Left lung (tissue), 10 donors: ENCODE results near the gene RNF113B. TPM values are rescaled to one million over a fixed set of nuclear protein-coding genes. Genes with fewer than 3 reads are reported as not detected.
A peak's percentile ranks its signal among the peaks of the same experiment; 100 is the strongest.

Experiments
- ATAC-seq: fragments of 200-7000 bp; cut with Tn5 transposase; one replicate; pipeline ENCODE4 v1.9.1; 2020; ENCODE audit warnings: moderate library complexity
- DNase-seq, 4 donors: peaks; one replicate each; pipeline ENCODE4 v3.0.0-alpha.2; 2013 to 2020
- H3K27ac ChIP-seq, 2 donors: fragments of 200-600 bp; sonication (generic) in 1 of 2; one replicate each; pipeline versions ENCODE4 v1.5.0 to v1.8.0; 2020 to 2021
- H3K27me3 ChIP-seq, 2 donors: fragments of 200-600 bp; sonication (generic) in 1 of 2; one replicate each; pipeline versions ENCODE4 v1.5.0 to v1.8.0; 2020 to 2021
- H3K36me3 ChIP-seq, 2 donors: fragments of 200-600 bp; sonication (generic) in 1 of 2; one replicate each; pipeline versions ENCODE4 v1.5.0 to v1.8.0; 2020 to 2021
- H3K4me1 ChIP-seq, 2 donors: fragments of 200-600 bp; one replicate each; pipeline ENCODE4 v1.8.0; 2021
- H3K4me3 ChIP-seq, 2 donors: fragments of 200-600 bp; sonication (generic) in 1 of 2; one replicate each; pipeline versions ENCODE4 v1.5.0 to v1.8.0; 2020 to 2021; ENCODE audit warnings: mild to moderate bottlenecking in 1 of 2
- H3K9me3 ChIP-seq, 2 donors: fragments of 200-600 bp; sonication (generic) in 1 of 2; one replicate each; pipeline versions ENCODE4 v1.5.0 to v1.8.0; 2020 to 2021
- intact Hi-C, 2 donors: fragments of 100-400 bp; cut with DNase I; formaldehyde crosslinking; loops; one replicate each; pipeline versions ENCODE4 v1.11.2 to v1.14.2; 2022
- polyA plus RNA-seq, 6 donors: library from polyadenylated mRNA; unstranded; fragments of 120-200 nt; gene quantifications; one replicate each; pipeline ENCODE4 v1.2.1, GENCODE V29; 2013; ENCODE audit not compliant: insufficient read length in 6 of 6
- total RNA-seq, 2 donors: library from RNA; stranded (reverse); fragmentation: NEBNext Ultra II Directional; extraction: Animal tissue kit (Norgen Biotek cat#: 25700); gene quantifications; one replicate each; pipeline ENCODE4 v1.2.1, GENCODE V29; 2021
- TF ChIP-seq, protein P1 (sequence below), 2 donors: fragments of 200-600 bp; sonication (generic) in 1 of 2; IDR thresholded peaks; one replicate each; pipeline versions ENCODE4 v1.5.0 to v1.8.0; 2021; ENCODE audit warnings: antibody characterized with exemption in 2 of 2
- donor health status: DM: no; HTN: yes; CAD: no.
- donor health status: DM: no; HTN: no; CAD: no.

Gene RNF113B
- total and polyA plus RNA-seq, 8 donors, result 0.18 TPM; not detected in 7

DNA sequence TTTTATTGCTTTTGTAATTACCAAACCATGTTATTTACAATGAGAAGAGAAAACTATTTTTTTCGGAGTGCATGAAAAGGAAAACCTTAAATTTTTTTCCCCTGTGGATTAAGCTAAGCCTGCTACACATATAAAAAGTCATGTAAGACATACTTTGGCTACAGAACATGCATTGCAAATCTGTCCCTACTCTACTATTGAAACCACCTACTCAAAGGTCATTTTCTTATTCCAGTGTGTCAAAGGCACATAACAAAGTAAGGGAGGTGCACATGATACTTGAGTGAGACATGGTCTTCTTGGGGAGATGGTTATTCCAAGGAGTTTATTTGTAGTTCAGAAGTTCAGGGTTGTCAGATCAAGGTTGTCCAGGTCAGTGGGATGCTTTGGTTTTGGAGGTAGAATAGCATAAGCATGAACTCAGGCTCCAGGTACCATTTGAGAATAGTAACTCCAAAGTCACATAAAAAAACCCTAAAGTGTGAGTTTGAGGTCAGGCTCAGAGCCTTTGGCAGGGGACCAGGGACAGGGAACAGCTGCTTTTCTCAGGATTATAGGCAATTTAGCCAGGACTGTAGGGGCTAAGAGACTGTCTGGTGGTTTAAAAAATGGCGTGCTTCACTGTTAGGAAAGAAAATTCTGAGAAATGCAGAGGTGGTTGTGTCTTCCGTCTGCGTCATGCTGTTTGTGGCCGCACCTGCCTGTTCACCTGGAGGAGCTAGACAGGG lies 18.7 kb downstream of the RNF113B start:
- Histone ChIP-seq H3K36me3 (no peaks in the 10 kb centered on the region), H3K27me3 (no peaks in the 10 kb centered on the region), H3K4me3 (no peak overlapping the region), H3K27ac (no peak overlapping the region), H3K4me1 (peaks cover 0 to 3% of the 10 kb centered on the region in 2 donors), H3K9me3 (no peaks in the 10 kb centered on the region)
- ATAC-seq (no peak), DNase-seq (peak in 1 of 4 donors; percentile 37)
- intact Hi-C loops, result no loop called here
- TF ChIP-seq, protein P1, sequence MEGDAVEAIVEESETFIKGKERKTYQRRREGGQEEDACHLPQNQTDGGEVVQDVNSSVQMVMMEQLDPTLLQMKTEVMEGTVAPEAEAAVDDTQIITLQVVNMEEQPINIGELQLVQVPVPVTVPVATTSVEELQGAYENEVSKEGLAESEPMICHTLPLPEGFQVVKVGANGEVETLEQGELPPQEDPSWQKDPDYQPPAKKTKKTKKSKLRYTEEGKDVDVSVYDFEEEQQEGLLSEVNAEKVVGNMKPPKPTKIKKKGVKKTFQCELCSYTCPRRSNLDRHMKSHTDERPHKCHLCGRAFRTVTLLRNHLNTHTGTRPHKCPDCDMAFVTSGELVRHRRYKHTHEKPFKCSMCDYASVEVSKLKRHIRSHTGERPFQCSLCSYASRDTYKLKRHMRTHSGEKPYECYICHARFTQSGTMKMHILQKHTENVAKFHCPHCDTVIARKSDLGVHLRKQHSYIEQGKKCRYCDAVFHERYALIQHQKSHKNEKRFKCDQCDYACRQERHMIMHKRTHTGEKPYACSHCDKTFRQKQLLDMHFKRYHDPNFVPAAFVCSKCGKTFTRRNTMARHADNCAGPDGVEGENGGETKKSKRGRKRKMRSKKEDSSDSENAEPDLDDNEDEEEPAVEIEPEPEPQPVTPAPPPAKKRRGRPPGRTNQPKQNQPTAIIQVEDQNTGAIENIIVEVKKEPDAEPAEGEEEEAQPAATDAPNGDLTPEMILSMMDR (IDR thresholded peaks at IDR 0.05), result no peak

DNA sequence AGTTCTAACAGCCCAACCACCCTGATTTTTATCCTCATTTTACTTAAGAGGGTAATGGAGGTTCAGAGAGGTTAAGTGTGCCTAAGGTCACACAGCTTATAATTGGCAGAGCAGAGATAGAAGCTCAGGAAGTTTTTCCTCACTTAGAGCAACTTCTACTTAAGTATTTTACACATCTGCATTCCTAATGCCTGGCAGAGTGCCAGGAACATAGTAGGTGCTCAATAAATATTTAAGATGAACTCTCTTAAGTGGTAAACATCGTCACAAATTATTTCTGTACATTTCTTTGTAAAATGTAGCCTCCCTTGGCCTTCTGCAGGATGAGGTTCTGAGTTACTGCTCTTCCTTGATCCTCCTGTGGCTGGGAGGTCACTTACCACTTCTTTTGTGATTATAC lies 19.5 kb downstream of the RNF113B start:
- no peak overlapping the region for H3K4me3 ChIP-seq
- no peaks in the 10 kb centered on the region for H3K9me3 ChIP-seq
- intact Hi-C loops, result no loop called here
- H3K4me1 ChIP-seq, result peaks cover 0 to 3% of the 10 kb centered on the region in 2 donors
- DNase-seq (no peak), ATAC-seq (no peak)
- H3K27me3 ChIP-seq, result no peaks in the 10 kb centered on the region
- H3K36me3 ChIP-seq, result no peaks in the 10 kb centered on the region
- TF ChIP-seq, protein P1 (IDR thresholded peaks at IDR 0.05), result no peak
- H3K27ac ChIP-seq, result no peak overlapping the region

DNA sequence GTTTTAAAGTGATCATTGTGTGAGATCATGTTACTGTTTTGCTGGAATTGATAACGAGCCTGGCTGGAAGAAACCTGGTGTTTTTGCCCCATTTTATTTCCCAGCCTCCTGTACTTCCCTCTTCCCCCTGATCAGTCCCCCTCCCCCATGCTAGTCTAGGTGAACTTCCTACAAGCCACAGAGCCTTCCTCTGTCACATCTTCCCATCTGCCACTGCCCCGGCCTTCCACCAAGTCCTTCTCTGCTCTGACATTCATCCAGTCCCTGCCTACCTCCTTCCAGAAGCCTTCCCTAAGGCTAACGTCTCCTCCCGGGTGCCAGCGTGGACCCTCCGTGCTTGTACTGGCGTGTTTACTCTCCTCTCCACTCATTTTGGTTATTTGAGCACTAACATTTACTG lies 19.9 kb downstream of the RNF113B start:
- intact Hi-C loops, result no loop called here
- Histone ChIP-seq H3K36me3 (no peaks in the 10 kb centered on the region), H3K27ac (no peak overlapping the region), H3K27me3 (no peaks in the 10 kb centered on the region), H3K4me1 (peaks cover 0 to 3% of the 10 kb centered on the region in 2 donors), H3K4me3 (no peak overlapping the region), H3K9me3 (no peaks in the 10 kb centered on the region)
- TF ChIP-seq, protein P1 (IDR thresholded peaks at IDR 0.05), result no peak
- no peak for DNase-seq
- ATAC-seq, result no peak

- ATAC-seq (no peak), DNase-seq (no peak)
- intact Hi-C loops, result no loop called here
- Histone ChIP-seq H3K27me3 (no peaks in the 10 kb centered on the region), H3K36me3 (no peaks in the 10 kb centered on the region), H3K27ac (no peak overlapping the region), H3K4me1 (peaks cover 0 to 3% of the 10 kb centered on the region in 2 donors), H3K9me3 (no peaks in the 10 kb centered on the region), H3K4me3 (no peak overlapping the region)
- TF ChIP-seq, protein P1 (IDR thresholded peaks at IDR 0.05), result no peak
These were observed 20.8 kb downstream of the RNF113B start for GRCh38 chr13:98156259-98156658.

- peaks cover 0 to 3% of the 10 kb centered on the region in 2 donors for H3K4me1 ChIP-seq
- no peaks in the 10 kb centered on the region for H3K36me3 ChIP-seq
- DNase-seq, result peak in 1 of 4 donors; percentile 58
- TF ChIP-seq, protein P1 (IDR thresholded peaks at IDR 0.05), result no peak
- intact Hi-C loops, result no loop called here
- H3K9me3 ChIP-seq, result no peaks in the 10 kb centered on the region
- H3K27me3 ChIP-seq, result no peaks in the 10 kb centered on the region
- no peak for ATAC-seq
- H3K4me3 ChIP-seq, result no peak overlapping the region
- H3K27ac ChIP-seq, result no peak overlapping the region
These were observed 21.5 kb downstream of the RNF113B start for GRCh38 chr13:98155475-98156109.
